Progenitor cell of endocrine pancreas (in vitro differentiated cells): Measurements from ENCODE around the gene PGA3. TPM values are rescaled to one million over a fixed set of nuclear protein-coding genes. Genes with fewer than 3 reads are reported as not detected.

ENCODE experiments used
- DNase-seq: peaks from one replicate; pipeline ENCODE4 v3.0.0; 2021; ENCODE audit warnings: low spot score; ENCODE audit not compliant: unreplicated experiment
- H3K27ac Mint-ChIP-seq: 2 replicates; pipeline ENCODE4 v1.8.0; 2021; ENCODE audit warnings: mild to moderate bottlenecking, moderate library complexity, mixed read lengths
- H3K27me3 Mint-ChIP-seq: 2 replicates; pipeline ENCODE4 v1.8.0; 2021; ENCODE audit warnings: mixed read lengths
- H3K36me3 Mint-ChIP-seq: 2 replicates; pipeline ENCODE4 v1.8.0; 2022; ENCODE audit warnings: mixed read lengths; ENCODE audit not compliant: insufficient read depth
- H3K4me1 Mint-ChIP-seq: 2 replicates; pipeline ENCODE4 v1.8.0; 2021; ENCODE audit warnings: low read depth, mixed read lengths
- H3K4me3 Mint-ChIP-seq: 2 replicates; pipeline ENCODE4 v1.8.0; 2021; ENCODE audit warnings: low read depth, mild to moderate bottlenecking, moderate library complexity, mixed read lengths
- H3K9me3 Mint-ChIP-seq: 2 replicates; pipeline ENCODE4 v1.8.0; 2021; ENCODE audit warnings: low read depth, mixed read lengths
- CTCF ChIP-seq: fragments of 200-600 bp; sonication (generic); IDR thresholded peaks from one replicate; pipeline ENCODE4 v1.5.0; 2021; ENCODE audit warnings: antibody characterized with exemption, mild to moderate bottlenecking; ENCODE audit not compliant: unreplicated experiment
- total RNA-seq: library from RNA; stranded (reverse); gene quantifications from 2 replicates; pipeline ENCODE4 v1.2.1, GENCODE V29; 2021

The PGA3 gene
- total RNA-seq, 1 donor from 2014 or later: not detected

GRCh38 chr11:61157743-61158142 is 45.6 kb upstream of the PGA3 start:
- no peak overlapping the region for H3K4me3 Mint-ChIP-seq
- H3K36me3 Mint-ChIP-seq: peaks cover 20% of the 10 kb centered on the region
- no peaks in the 10 kb centered on the region for H3K27me3 Mint-ChIP-seq
- no peak overlapping the region for H3K27ac Mint-ChIP-seq
- DNase-seq: no peak
- H3K9me3 Mint-ChIP-seq: peaks cover 13% of the 10 kb centered on the region
- no peak for TF ChIP-seq CTCF
- peaks cover 39% of the 10 kb centered on the region for H3K4me1 Mint-ChIP-seq

- Mint-ChIP-seq H3K27me3 (no peaks in the 10 kb centered on the region), H3K36me3 (peaks cover 20% of the 10 kb centered on the region), H3K4me1 (peaks cover 30% of the 10 kb centered on the region), H3K27ac (peak overlapping the region; percentile 60), H3K4me3 (peak overlapping the region; percentile 54), H3K9me3 (peaks cover 13% of the 10 kb centered on the region)
- TF ChIP-seq CTCF: no peak
- no peak for DNase-seq
Observed at GRCh38 chr11:61158691-61159381, 44.5 kb upstream of the PGA3 start.

- DNase-seq: no peak
Observed at GRCh38 chr11:61160487-61161189, 42.7 kb upstream of the PGA3 start.

GRCh38 chr11:61161190-61162091 is 41.9 kb upstream of the PGA3 start, which contains the start of gene VPS37C:
TSS of gene VPS37C (minus strand) at chr11:61161426. CDS start at chr11:61138829, 22,597 bp downstream.
- Mint-ChIP-seq H3K27ac (peak within 1 kb of the TSS; percentile 95), H3K4me1 (peaks cover 42% of the 10 kb centered on the region), H3K4me3 (peak within 1 kb of the TSS; percentile 85), H3K36me3 (peaks cover 4% of the 10 kb centered on the region), H3K27me3 (no peaks in the 10 kb centered on the region), H3K9me3 (no peaks in the 10 kb centered on the region)
- peak; percentile 30 for TF ChIP-seq CTCF
- DNase-seq: peak; percentile 93

More at GRCh38 chr11:61160487-61161189, 42.7 kb upstream of the PGA3 start:
- Mint-ChIP-seq H3K4me1 (peaks cover 42% of the 10 kb centered on the region), H3K27ac (peak overlapping the region; percentile 88), H3K4me3 (peak overlapping the region; percentile 83), H3K9me3 (no peaks in the 10 kb centered on the region), H3K27me3 (no peaks in the 10 kb centered on the region), H3K36me3 (peaks cover 8% of the 10 kb centered on the region)
- no peak for TF ChIP-seq CTCF
